Right cardiac atrium (tissue), 5 donors: ENCODE data around the gene MICALL1. TPM values are rescaled to one million over a fixed set of nuclear protein-coding genes. Genes with fewer than 3 reads are reported as not detected.
"Not testable (repeated sequence)": the region's sequence is repeated elsewhere in the genome, so short reads cannot be mapped to it uniquely, and the experiment has no call there.

Experiments used
- ATAC-seq, 2 donors: fragments of 200-7000 bp; cut with Tn5 transposase; one replicate each; pipeline versions ENCODE4 v1.8.0 to v1.9.1; 2020; ENCODE audit warnings: moderate library complexity in 2 of 2, mild to moderate bottlenecking in 1 of 2
- DNase-seq, 3 donors: peaks; one replicate each; pipeline ENCODE4 v3.0.0-alpha.2; 2020
- H3K27ac ChIP-seq: one replicate; pipeline ENCODE4 v1.5.1; 2013; ENCODE audit warnings: mild to moderate bottlenecking, low read length, control low read depth, moderate library complexity
- H3K27me3 ChIP-seq: one replicate; pipeline ENCODE4 v1.6.1; 2013; ENCODE audit not compliant: control insufficient read depth, insufficient read depth
- H3K4me1 ChIP-seq: one replicate; pipeline ENCODE4 v1.6.1; 2013; ENCODE audit warnings: low read length; ENCODE audit not compliant: control insufficient read depth, insufficient read depth
- H3K4me3 ChIP-seq: one replicate; pipeline ENCODE4 v1.5.1; 2013; ENCODE audit warnings: low read length, control low read depth
- H3K9me3 ChIP-seq: one replicate; pipeline ENCODE4 v1.6.1; 2013; ENCODE audit warnings: low read length; ENCODE audit not compliant: control insufficient read depth
- WGBS: extraction: QIAGEN DNeasy Blood & Tissue Kit; methylation state at CpG from one replicate; pipeline ENCODE4 v1.1.7; 2013; 5-methylcytosine and 5-hydroxymethylcytosine counted together
- intact Hi-C, 4 donors: fragments of 100-400 bp; cut with DNase I; formaldehyde crosslinking; loops; one replicate each; pipeline versions ENCODE4 v1.11.0 to v1.14.0; 2022 to 2023
- polyA plus RNA-seq: library from polyadenylated mRNA; stranded (reverse); fragments of 200-250 nt; gene quantifications from one replicate; pipeline ENCODE4 v1.2.3, GENCODE V29; 2013
- total RNA-seq, 4 donors: library from RNA; stranded (reverse); fragmentation: NEBNext Ultra II Directional; extraction: Animal tissue kit (Norgen Biotek cat#: 25700); gene quantifications; one replicate each; pipeline ENCODE4 v1.2.1, GENCODE V29; 2021
- donor health status: healthy with polysubstance abuse.
- donor health status: DM: no; HTN: yes; CAD: no.
- donor health status: DM: no; HTN: no; CAD: no.
- donor health status: DM: no; HTN: yes; CAD: no; lungs with severe emphysema.
- donor health status: DM: yes; HTN: yes; CAD: no.

The MICALL1 gene
- total and polyA plus RNA-seq, 5 donors, result 9.8 to 17.0 (median 13.2) TPM

DNA sequence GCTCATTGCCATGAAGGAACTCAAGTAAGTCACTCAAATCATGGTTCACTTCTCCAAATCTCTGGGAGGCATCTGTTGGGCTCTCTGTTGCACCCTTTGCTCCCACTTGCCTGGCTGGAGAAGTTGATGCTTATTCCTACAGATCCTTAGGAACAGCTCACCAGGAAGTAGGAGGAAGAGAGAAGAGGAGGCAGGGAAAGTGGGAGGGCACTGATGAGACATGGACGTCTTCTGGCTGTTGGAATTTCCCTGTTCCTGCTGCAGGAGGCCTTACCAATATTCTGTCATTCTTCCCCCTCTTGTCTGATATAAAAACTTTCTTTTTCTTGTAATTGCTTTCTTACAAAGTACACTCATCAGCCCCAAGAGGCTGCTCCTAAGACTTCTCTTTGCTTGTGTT lies 61.0 kb downstream of the MICALL1 start:
- Histone ChIP-seq H3K4me3 (no peak overlapping the region), H3K4me1 (peaks cover 3% of the 10 kb centered on the region), H3K9me3 (no peaks in the 10 kb centered on the region), H3K27ac (no peak overlapping the region), H3K27me3 (no peaks in the 10 kb centered on the region)
- ATAC-seq (no peak), DNase-seq (no peak)
- intact Hi-C loops, result loop anchor here in 2 of 4 donors (5.0 to 10.0 kb wide), 2 partner anchors 140 to 152 kb away; no protein-coding TSS in a partner anchor
- 50% methylated on average over 1 of the region's 1 CpG for WGBS

DNA sequence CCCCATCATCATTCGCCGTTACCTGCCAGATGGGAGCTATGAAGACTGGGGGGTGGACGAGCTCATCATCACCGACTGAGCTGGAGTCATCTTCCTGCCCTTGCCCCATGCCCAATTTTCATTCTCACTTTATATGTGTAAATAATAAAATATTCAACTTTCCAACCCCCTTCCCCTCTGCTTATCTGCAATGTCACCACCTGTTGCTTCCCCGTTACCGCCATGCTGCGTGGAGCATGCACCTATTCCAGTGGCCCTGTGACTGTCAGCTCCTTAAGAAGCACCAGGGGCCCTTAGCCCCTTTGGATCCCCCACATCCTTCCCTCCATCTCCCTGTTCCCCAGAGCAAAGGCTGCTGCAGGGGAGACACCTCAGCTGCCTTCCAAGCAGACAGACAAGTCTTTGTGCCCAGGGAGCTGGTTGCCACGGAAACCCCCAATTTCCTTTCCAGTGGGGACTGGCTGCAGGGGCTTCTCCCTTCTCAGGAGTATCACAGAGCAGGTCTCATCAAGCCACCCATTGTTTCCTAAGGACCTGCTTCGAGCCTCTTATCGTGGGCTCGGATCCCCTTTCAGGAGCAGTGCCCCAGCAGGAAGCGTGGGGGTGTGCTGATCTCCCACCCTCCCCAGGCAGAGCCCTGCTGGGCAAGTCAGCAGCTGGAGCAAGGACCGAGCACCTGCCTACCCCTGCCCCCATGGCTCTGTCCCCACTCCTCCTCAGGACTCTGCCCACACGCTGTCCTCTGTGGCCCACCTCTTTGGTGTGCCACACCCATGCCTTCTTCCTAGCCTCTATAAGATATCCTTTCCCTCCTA lies 61.7 kb downstream of the MICALL1 start:
- Histone ChIP-seq H3K9me3 (no peaks in the 10 kb centered on the region), H3K4me1 (peaks cover 3% of the 10 kb centered on the region), H3K27ac (no peak overlapping the region), H3K27me3 (no peaks in the 10 kb centered on the region), H3K4me3 (no peak overlapping the region)
- ATAC-seq (no peak), DNase-seq (peak in 1 of 3 donors; percentile 21)
- intact Hi-C loops, result loop anchor here in 2 of 4 donors (5.0 to 10.0 kb wide), 2 partner anchors 141 to 153 kb away; no protein-coding TSS in a partner anchor
- WGBS, result 77% methylated on average over 14 of the region's 14 CpGs

DNA sequence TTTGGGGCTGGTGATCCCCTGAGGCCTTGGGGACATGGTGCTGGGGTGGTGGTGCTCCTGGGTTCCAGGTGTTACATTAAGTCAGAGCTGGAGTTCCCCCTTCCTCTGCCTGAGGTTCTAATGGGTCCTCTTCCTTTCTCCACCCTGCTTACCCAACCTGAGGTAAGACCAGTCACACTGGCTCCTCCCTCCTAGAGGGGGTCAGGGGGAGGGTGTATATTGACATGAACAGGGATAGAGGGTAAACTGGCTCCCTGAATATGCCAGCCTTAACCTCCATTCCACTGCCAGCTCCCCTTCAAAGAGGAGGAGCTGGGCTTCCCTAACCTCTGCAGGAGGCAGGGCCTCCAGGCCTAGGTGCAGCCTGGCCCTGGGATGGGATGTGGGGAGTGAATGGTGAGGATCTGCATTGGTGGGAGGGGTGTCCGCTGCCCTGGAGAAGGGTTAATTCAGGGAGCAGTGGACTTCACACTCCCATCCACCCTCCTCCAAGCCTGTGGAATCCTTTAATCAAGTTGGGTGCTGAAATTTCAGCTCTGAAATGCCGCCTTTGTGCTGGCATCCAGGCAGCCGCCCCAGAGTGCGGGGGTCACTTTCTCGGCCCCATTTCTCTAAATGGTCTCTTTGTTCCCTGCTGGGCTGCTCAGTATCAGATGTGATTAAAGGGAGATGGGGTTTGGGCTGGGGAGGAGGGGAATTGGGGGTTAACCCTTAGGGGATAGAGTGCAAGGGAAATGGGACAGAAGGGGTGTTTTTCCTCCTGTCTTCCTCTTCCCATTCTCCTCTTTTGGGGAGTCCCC lies 62.6 kb downstream of the MICALL1 start:
- ATAC-seq (no peak), DNase-seq (peak in 2 of 3 donors; percentile 2 to 38)
- Histone ChIP-seq H3K9me3 (no peaks in the 10 kb centered on the region), H3K4me3 (no peak overlapping the region), H3K4me1 (peaks cover 3% of the 10 kb centered on the region), H3K27me3 (no peaks in the 10 kb centered on the region), H3K27ac (no peak overlapping the region)
- intact Hi-C loops, result loop anchor here in 2 of 4 donors (5.0 to 10.0 kb wide), 2 partner anchors 141 to 154 kb away; no protein-coding TSS in a partner anchor
- 85% methylated on average over 5 of the region's 5 CpGs for WGBS

DNA sequence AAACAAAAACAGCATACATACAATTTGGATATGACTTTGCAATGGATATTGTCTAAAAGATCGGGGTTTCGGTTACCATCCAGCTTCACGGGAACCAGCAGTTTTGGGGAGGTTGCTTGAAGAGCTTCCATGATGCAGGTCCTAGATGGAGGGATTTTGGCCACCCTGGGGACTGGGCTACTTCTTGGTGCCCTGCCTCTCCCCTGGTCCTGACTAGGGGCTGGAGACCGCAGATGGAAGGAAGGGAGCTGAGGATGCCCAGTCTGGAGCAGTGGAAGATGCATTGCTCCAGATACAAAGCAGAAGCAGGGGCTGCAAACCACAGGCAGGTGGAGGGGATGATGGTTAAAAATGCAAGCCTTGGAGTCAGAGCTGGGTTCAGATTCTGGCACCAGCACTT lies 64.8 kb downstream of the MICALL1 start:
- intact Hi-C loops, result no loop called here
- ATAC-seq, result no peak
- Histone ChIP-seq H3K4me3 (no peak overlapping the region), H3K27me3 (no peaks in the 10 kb centered on the region), H3K9me3 (no peaks in the 10 kb centered on the region), H3K27ac (no peak overlapping the region), H3K4me1 (peaks cover 3% of the 10 kb centered on the region)
- peak in 1 of 3 donors; percentile 11 for DNase-seq
- 96% methylated on average over 4 of the region's 4 CpGs for WGBS

- H3K4me1 ChIP-seq, result no peaks in the 10 kb centered on the region
- intact Hi-C loops, result no loop called here
- no peaks in the 10 kb centered on the region for H3K9me3 ChIP-seq
- no peak for ATAC-seq
- no peak overlapping the region for H3K4me3 ChIP-seq
- 74% methylated on average over 7 of the region's 7 CpGs for WGBS
- no peaks in the 10 kb centered on the region for H3K27me3 ChIP-seq
- H3K27ac ChIP-seq, result no peak overlapping the region
- peak in 2 of 3 donors; percentile 14 to 20 for DNase-seq
Observed at GRCh38 chr22:37971475-37972434, 65.7 kb downstream of the MICALL1 start.

DNA sequence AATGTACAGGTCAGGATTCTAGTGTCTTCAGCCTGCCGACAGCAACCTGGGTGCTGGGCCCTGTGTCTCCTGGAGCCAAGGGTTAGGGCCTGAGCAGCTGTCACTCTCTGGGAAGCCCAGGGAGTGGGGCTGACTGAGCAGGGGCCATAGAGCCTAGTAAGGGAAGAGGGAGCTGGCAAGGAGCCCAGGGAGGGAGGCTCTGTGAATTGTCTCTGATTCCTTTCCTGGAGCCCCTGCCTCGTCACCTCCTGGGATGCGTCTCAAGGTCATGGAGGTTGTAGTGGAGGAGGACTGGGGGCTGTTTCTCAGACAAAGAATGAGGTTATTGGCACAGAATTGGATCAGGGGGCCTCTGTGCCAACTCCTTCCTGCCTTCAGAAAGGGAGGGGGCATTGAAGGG lies 66.4 kb downstream of the MICALL1 start:
- Histone ChIP-seq H3K4me3 (no peak overlapping the region), H3K27me3 (no peaks in the 10 kb centered on the region), H3K4me1 (no peaks in the 10 kb centered on the region), H3K9me3 (no peaks in the 10 kb centered on the region), H3K27ac (no peak overlapping the region)
- intact Hi-C loops, result no loop called here
- peak in 1 of 3 donors; percentile 27 for DNase-seq
- 40% methylated on average over 3 of the region's 3 CpGs for WGBS
- ATAC-seq, result no peak

DNA sequence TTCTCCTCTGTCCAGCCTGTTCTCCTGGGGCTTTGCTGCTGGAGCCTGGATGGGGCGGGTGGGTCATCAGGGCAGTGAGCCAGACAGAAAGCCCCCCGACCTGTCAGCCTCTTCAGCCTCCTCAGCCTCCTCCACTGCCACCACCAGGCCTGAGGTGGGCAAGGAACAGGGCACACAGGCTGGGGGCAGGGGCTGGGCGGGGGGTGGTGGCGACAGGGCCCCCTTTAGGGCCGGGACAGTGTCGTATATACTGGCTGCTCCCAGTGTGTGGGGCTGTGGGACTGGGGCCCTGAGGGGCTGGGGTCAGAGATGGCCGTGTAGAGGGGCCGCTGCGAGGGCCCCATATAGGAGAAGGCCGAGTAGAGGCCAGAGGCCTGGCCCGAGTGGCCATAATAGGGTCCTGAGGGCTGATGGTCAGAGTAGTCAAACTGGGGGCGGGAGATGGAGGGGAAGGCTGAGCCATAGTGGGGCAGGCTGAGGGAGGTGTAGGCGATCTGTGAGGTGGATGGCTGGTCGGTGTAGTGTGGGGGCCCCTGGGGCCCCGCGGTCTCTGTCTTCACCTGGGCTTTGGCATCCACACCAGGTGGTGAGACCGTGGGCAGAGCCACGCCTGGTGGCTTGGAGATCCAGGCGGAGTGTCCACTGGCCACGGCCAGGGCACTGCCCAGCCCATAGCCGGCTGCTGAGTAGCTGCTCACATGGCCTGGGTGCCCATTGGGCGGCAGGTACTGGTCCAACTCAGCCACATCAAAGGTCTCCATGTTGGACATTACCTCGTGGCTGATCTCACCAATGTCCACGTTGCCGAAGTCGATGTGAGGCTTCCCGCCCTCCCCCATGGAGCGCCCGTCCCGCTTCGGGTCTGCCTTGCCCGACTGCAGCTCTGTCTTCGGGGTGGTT lies 67.4 kb downstream of the MICALL1 start:
- DNase-seq, result peak in 2 of 3 donors; percentile 48 to 55
- 91% methylated on average over 33 of the region's 33 CpGs for WGBS
- ATAC-seq, result peak; percentile 20 to 25

DNA sequence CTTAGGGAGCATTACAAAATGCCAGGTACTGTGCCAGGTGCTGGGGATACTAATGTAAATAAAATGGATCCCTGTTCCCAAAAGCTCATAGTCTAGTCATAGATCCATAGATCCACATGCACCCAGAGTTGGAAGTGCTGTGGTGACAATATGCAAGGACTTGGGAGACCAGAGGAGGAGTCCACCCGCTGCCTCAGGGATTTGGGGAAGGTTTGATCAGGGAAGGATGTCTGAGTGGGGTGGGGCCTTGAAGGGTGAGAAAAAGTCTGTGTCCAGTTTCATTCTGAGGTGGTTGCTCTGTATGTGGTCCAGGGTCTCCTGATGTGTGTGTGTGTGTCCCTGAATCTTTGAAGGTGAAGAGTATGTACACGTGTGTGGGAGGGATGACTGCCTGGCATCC lies 69.1 kb downstream of the MICALL1 start:
- intact Hi-C loops, result no loop called here
- no peaks in the 10 kb centered on the region for H3K4me1 ChIP-seq
- no peak for ATAC-seq
- no peaks in the 10 kb centered on the region for H3K9me3 ChIP-seq
- 81% methylated on average over 2 of the region's 2 CpGs for WGBS
- DNase-seq, result no peak
- H3K27ac ChIP-seq, result no peak overlapping the region
- H3K27me3 ChIP-seq, result no peaks in the 10 kb centered on the region
- H3K4me3 ChIP-seq, result no peak overlapping the region

More for the DNA sequence above, 67.4 kb downstream of the MICALL1 start:
- H3K4me3 ChIP-seq, result no peak overlapping the region
- intact Hi-C loops, result no loop called here
- no peak overlapping the region for H3K27ac ChIP-seq
- no peaks in the 10 kb centered on the region for H3K4me1 ChIP-seq
- no peaks in the 10 kb centered on the region for H3K9me3 ChIP-seq
- no peaks in the 10 kb centered on the region for H3K27me3 ChIP-seq

GRCh38 chr22:37976022-37976421 lies 69.9 kb downstream of the MICALL1 start:
- intact Hi-C loops, H3K4me3 ChIP-seq, H3K27me3 ChIP-seq, H3K27ac ChIP-seq, ATAC-seq, H3K9me3 ChIP-seq, H3K4me1 ChIP-seq: not testable (repeated sequence)
- peak in 1 of 3 donors; percentile 1 for DNase-seq
- 87% methylated on average over 8 of the region's 8 CpGs for WGBS
